SW 1271 (cell line): Measurements from ENCODE around the gene PSMD3.
"Not testable (repeated sequence)": the region's sequence is repeated elsewhere in the genome, so short reads cannot be mapped to it uniquely, and the experiment has no call there.

Experiments
- DNase-seq, 2 experiments: peaks; one replicate each; lab custom pipeline; 2025; lab: John Stamatoyannopoulos, UW

PSMD3 gene

GRCh38 chr17:39980351-39981206 is at the start of gene PSMD3:
TSS of gene PSMD3 (plus strand) at chr17:39980807. CDS start at chr17:39980971, 164 bp downstream.
- DNase-seq: peak; percentile 96 to 99

DNA sequence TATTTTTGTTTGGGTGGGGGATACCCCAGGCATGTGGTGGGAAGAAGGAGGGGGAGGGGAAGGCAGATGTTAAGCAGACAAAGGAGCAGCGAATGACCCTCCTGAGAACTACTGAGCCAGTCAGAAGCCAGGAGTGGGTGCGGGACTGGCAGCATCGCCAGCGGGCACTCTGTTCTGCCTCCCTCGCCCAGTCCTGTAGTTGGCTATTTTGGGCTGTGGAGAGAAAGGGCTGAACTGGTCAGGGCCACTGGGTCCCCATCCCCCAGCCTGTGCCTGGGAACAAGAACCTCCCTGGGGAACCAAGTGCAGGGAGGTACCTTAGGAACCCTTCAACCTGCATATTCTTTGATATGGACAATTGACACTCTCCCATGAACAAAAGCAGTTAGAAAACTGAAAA is 46.7 kb upstream of the PSMD3 start:
- no peak for DNase-seq

DNA sequence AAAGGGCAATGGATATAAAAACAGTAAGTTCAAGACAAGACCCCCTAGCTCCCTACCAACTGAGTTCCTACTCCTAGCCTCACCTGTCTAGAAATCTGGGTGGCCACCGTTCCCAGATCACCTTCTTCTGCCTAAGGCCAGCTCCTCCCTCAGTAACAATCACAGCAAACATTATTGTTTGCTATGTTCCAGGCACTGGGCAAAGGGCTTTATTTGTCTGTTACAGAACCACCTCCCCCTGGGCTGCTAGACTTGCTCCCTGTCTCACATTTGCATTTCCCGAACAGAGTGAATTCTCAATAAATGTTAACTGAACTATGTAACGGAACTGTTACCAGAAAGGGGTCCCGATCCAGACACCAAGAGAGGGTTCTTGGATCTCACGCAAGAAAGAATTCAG is 46.3 kb upstream of the PSMD3 start:
- no peak for DNase-seq

DNA sequence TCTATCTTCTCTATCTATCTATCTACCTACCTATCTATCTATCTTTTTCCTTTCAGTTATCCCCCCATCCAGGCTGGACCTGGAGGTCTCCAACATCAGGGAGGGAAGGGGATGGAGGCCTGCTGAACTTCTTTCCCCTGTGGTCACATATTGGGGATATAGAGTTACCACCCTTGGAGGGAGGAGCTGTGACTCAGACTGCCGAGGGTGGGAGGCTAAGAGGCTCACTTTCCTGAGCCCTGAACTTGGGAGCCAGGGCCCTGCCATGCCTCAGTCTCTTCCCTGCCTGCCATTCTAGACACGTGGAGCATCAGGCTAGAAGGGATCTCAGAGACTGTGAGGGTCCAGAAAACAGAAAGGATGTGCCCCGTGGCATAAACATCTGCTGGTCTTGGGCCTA is 44.7 kb upstream of the PSMD3 start:
- no peak for DNase-seq

- DNase-seq: no peak
Observed at GRCh38 chr17:39937447-39937846, 43.2 kb upstream of the PSMD3 start.

DNA sequence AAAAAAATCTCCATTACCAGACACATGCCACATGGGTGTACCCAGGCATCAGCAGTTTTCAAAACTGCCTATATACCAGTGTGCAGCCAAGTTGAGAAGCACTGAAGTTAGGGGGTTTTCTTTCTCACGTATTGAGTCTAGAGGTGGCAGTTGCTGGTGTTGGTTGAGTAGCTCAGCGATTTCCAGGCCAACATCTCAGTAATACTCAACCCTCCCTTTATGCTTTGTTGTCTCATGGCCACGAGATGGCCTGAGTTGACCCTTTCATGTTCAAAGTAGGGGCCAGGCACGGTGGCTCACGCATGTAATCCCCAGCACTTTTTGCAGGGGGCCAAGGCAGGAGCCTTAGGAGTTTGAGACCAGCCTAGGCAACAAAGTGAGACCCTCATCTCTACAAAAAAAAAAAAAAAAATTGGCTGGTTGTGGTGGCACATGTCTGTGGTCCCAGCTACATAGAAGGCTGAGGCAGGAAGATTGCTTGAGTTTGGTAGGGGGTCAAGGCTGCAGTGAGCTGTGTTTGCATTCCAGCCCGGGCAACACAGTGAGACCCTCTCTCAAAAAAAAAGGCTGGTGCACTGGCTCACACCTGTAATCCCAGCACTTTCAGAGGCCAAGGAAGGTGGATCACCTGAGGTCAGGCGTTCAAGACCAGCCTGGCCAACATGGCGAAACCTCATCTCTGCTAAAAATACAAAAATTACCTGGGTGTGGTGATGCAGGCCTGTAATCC is 42.3 kb upstream of the PSMD3 start:
- DNase-seq: no peak

DNA sequence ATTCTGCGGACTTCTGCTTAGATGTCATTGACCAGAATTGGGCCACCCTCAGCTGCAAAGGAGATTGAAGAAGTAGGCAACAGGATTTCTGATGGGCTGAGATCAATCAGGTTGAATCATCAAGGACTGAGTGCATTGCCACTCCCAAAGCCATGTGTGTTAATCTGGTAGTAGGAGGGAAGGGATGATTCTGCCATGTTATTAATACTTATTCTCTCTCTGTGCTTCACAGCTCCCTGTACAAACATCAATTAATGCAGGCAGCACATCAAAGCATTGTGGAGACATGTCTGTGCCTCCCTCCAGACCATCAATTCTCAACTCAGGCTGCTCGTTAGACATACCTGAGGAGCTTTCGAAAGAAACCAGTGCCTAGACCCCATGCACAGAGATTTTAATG is 41.5 kb upstream of the PSMD3 start:
- no peak for DNase-seq

GRCh38 chr17:39939588-39940419 is 40.8 kb upstream of the PSMD3 start:
- DNase-seq: peak in 1 of 2 experiments; percentile 11

DNA sequence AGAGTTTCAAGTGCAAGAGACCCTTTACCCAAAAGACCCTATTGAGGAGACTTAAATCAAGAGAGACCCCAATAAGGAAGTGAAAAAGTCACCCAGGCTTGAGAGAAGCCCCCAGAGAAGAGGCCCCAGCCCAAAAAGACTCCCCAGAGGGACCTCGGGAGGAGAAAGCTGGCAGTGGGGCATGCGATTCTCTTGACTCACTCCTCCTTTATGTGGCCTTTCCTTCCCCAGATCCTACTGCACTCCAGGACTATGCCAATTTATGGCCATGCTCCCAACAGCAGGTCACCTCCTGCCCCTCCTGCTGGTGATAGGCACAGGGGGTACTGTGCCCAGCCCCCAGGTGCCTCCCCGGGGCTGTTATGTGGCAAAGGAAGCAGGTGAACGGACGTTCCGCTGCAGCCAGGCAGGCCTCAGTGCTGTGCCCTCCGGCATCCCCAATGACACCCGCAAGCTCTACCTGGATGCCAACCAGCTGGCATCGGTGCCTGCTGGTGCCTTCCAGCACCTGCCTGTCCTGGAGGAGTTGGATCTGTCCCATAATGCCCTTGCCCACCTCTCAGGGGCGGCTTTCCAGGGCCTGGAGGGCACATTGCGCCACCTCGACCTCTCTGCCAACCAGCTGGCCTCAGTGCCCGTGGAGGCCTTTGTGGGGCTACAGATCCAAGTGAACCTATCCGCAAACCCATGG is 36.8 kb upstream of the PSMD3 start:
- no peak for DNase-seq

- no peak for DNase-seq
Observed at GRCh38 chr17:39944393-39944711, 36.3 kb upstream of the PSMD3 start.

- DNase-seq: no peak
Observed at GRCh38 chr17:39946551-39947330, 33.9 kb upstream of the PSMD3 start.

GRCh38 chr17:39948489-39948828 is 32.1 kb upstream of the PSMD3 start:
- not testable (repeated sequence) for DNase-seq

DNA sequence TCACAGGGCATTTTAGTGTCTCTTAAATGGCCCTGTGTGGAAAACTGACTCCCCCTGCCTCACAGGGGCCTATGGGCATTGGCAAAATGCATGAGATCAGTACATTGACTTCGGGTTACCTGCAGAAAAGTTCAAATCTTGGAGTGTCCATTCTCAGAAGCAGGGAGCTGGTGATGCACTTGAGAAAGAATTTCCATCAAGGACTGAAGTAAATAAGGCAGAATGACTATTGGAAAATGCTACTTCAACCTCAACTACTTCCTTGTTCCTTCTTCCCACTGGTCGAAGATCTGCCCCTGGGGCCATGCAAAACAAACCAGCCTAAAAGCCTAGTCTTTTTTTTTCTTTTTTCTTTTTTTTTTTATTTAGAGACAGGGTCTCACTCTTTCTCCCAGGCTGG is 31.6 kb upstream of the PSMD3 start:
- DNase-seq: no peak

DNA sequence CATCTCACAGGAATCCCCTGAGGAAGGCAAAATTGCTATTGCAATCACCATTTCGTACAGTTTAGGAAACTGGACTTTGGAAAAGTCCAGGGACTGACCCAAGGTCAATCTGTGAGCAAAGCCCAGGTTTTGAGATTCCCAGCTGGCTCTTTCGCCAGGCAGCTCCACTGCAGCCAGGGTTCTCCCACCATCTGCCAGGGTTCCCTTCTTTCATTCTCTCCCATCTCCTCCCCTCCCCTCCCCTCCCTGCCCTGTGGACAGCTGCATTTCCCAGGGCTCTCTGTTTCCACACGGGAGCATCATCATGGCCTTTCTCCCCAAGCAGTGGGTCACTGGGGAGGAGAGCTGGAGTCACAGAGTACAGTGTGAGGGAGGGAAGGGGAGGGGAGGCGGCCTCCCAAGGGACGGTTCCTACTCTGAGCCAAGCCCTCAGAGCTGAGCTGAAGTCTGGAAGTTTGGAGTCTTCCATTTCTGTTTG is 29.7 kb upstream of the PSMD3 start:
- no peak for DNase-seq

GRCh38 chr17:39951924-39952679 is 28.5 kb upstream of the PSMD3 start:
- DNase-seq: no peak

GRCh38 chr17:39952680-39953470 is 27.7 kb upstream of the PSMD3 start:
- peak in 1 of 2 experiments; percentile 77 for DNase-seq

- DNase-seq: no peak
Observed at GRCh38 chr17:39953471-39953888, 27.1 kb upstream of the PSMD3 start.

DNA sequence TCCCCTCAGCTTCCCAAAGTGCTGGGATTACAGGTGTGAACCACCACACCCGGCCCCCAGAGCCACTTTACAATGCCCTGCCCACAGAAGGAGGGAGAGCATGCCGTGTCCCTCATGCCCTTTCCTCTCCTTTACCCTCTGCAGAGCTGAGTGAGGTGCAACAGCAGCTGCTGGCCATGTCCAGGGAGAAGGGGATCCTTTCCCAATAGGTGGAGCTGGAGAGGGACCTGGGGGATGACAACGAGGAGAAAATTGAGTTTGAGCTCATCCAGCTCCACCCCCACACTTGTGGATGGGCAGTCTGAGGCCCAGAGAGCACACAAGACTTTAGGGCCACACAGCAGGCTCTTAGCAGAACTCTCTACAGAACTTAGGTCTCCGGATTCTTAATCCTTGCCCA is 25.7 kb upstream of the PSMD3 start:
- DNase-seq: no peak

DNA sequence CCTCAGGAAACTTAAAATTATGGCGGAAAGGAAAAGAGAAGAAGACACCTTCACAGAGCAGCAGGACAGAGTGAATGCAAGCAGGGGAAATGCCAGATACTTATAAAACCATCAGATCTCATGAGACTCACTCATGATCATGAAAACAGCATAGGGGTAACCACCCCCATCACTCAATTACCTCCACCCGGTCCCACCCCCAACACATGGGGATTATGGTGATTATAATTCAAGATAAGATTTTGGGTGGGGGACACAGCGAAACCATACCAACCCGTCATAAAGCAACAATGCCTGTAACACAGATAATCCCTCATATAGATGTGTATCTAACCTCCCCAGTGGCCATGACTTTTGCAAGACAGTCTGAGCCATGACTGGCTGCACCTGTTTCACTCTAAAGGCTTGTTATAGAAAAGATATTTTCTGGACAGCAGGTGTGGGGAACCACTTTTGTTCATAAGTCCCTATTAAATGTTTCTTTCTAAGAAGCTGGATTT is 24.8 kb upstream of the PSMD3 start:
- no peak for DNase-seq
